LNCAP (cell line): ENCODE measurements around the gene TMEM158.

Experiments
- CTCF ChIP-seq: fragments of 450-650 bp; IDR thresholded peaks from 2 replicates; pipeline ENCODE4 v1.5.1; 2017; ENCODE audit warnings: mild to moderate bottlenecking

TMEM158 gene

GRCh38 chr3:45267097-45267496 is 41.0 kb upstream of the TMEM158 start:
- TF ChIP-seq CTCF, result no peak

- no peak for TF ChIP-seq CTCF
Measured at GRCh38 chr3:45261333-45262110, 35.4 kb upstream of the TMEM158 start.

GRCh38 chr3:45259133-45259532 is 33.0 kb upstream of the TMEM158 start:
- TF ChIP-seq CTCF, result no peak

GRCh38 chr3:45258317-45258716 is 32.2 kb upstream of the TMEM158 start:
- no peak for TF ChIP-seq CTCF

GRCh38 chr3:45253316-45253715 is 27.2 kb upstream of the TMEM158 start:
- TF ChIP-seq CTCF, result no peak

GRCh38 chr3:45252826-45253225 is 26.7 kb upstream of the TMEM158 start:
- no peak for TF ChIP-seq CTCF

GRCh38 chr3:45249391-45249790 is 23.3 kb upstream of the TMEM158 start:
- no peak for TF ChIP-seq CTCF

- TF ChIP-seq CTCF, result no peak
Measured at GRCh38 chr3:45246241-45246640, 20.2 kb upstream of the TMEM158 start.
